HG03442 (cell line): Measurements from ENCODE around the gene USP21.

Experiments used
- ATAC-seq: cut with Tn5 transposase; IDR thresholded peaks from one replicate; pipeline ENCODE4 v1.9.1; 2021; ENCODE audit warnings: mild to moderate bottlenecking, moderate library complexity; ENCODE audit not compliant: unreplicated experiment

The USP21 gene

GRCh38 chr1:161209790-161210409, 50.6 kb downstream of the USP21 start:
- no peak for ATAC-seq

GRCh38 chr1:161214369-161214768, 55.1 kb downstream of the USP21 start:
- ATAC-seq: no peak

GRCh38 chr1:161215076-161215475, 55.8 kb downstream of the USP21 start, which contains the start of gene FCER1G:
Gene FCER1G, plus strand, starts transcription at chr1:161215295. Its CDS starts 27 bp downstream, at chr1:161215322.
- no peak for ATAC-seq
